AG08395 (cell line): Measurements from ENCODE around the gene LYPLAL1.
A peak's percentile ranks its signal among the peaks of the same experiment; 100 is the strongest.

Source experiments
- DNase-seq: peaks from one replicate; pipeline ENCODE4 v3.0.0; 2012; ENCODE audit warnings: mixed read lengths, low spot score

Gene LYPLAL1

DNA sequence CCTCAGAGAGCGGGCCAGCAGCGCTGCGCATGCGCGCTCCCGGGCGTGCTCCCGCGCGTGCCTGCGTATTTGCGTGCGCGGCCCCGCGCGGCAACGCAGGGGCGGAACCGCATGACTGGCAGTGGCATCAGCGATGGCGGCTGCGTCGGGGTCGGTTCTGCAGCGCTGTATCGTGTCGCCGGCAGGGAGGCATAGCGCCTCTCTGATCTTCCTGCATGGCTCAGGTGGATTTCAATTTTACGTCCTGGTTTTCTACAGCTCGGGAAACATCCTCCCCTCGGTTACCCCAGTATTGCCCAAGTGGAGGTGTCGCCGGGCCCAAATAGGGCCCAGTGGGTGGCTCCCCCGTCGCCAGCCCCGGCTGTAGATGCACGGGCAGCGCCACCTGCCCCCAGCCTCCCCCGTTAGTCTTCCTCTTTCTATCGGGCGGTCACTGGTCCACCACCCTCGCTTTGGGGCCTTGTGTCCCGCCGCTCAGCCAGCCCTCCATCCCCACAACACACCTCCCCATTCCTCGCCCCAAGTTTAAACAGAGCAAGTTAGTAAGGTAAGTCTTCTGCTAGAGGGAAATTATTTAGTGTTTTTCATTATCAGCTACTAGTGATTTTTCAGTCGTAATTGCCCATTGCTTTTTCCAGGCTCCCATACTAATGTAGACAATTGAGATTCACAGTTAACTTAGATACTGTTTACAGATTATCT is at the start of gene LYPLAL1:
LYPLAL1 (plus strand) TSS at position 121 of the 702 bp plus-strand sequence; CDS start at position 134, 13 bp downstream.
- peak; percentile 96 for DNase-seq

DNA sequence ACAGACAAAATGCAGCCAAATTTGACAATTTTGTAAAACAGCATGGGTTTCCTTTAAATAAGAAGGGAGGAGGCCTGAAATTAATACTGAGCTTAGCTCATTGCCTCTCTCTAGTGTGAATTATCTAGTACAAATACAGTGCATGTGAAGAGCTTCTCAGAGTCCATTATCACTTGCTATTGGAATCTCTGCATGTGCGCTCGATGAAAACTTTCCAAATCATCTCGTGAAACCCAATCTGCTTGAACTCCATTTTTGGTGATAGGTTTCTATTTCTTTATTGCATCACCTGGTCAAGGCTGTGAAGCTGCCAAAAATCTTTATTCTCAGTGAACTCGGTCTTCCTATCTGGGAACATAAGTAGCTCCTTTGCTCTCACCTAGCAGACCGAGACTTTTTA is 49.5 kb upstream of the LYPLAL1 start:
- no peak for DNase-seq

DNA sequence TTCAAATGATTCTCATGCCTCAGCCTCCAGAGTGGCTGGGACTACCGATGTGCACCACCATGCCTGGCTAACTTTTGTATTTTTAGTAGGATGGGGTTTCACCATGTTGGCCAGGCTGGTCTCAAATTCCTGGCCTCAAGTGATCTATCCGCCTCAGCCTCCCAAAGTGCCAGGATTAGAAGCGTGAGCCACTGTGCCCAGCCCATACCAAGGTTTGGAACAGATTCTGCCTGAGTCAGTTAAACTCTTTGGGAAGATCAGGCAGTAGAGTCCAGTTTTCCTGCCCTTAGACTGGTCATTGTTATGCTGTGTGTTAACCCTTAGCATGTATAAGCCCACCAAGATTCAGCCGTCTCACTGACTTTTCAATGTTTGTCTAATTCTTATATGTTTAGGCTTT is 48.3 kb upstream of the LYPLAL1 start:
- DNase-seq: no peak

DNA sequence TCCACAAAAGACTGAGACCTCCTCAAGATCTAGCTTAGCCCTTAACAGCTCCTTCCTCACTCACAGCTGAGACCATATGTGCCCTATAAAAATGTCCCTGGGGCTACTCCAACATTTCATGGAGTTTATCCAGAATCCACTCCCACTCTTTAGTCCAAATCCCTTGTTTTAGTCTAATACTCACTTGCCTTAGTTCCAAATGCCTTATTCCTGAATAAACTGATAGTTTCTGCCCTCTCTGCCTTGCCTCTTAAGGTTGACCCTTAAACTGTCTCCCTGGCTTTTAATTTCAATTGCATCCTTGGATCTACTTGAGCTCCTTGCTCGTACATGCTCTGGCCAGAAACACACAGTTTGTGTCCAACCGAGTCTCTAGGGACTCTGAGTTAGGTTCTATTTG is 47.3 kb upstream of the LYPLAL1 start:
- no peak for DNase-seq

DNA sequence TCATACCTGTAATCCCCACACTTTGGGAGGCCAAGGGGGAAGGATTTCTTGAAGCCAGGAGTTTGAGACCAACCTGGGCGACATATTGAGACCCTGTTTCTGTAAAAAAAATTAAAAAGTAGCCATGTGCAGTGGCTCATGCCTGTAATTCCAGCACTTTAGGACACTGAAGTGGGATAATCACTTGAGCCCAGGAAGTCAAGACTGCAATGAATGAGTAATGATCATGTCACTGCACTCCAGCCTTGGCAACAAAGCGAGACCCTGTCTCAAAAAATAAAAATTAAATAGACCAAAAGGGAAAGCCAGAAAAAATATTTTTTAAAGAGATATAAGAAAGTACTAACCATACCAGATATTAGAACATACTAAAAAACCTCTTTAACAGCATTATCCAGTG is 44.7 kb upstream of the LYPLAL1 start:
- no peak for DNase-seq

DNA sequence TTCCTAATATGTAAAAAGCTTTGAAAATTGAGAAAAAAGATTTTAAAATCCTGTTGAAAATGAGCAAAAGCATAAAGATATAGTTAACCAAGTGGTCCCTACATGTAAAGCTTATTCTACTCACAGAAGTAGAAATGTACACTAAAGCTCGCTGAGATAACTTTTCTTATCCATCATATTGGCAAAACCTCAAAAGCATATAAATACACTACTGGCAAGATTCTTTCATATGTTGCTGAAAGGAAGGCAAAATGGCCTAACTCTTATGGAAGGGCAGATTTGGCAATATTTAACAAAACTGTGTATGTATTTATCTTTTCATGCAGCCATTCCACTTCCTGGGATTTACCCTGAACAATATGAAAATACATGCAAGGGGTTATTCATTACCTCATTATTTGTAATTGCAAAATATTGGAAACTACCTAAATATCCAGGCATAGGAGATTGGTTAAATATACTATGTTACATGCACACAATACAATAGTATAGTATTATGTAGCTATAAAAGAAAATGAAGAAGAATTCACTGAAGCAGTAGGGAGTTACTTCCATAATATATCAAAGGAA is 43.2 kb upstream of the LYPLAL1 start:
- DNase-seq: no peak

DNA sequence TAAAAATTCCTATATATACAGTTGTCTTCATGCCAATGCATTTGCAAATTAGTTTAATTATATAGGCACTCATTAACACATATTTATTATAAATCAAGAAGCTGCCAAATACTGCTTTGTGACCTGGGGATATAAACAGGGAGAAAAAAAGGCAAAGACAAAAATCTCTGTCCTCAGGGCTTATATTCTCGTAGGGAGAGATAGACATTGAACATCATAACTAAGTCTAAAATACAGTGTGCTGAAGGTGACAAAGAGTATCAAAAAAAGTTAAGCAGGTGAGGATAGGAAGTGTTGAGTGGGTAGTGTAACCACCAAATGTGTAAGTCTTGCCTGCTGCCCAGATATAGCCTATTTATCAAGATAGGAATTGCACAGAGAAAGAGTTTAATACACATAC is 40.7 kb upstream of the LYPLAL1 start:
- DNase-seq: no peak

DNA sequence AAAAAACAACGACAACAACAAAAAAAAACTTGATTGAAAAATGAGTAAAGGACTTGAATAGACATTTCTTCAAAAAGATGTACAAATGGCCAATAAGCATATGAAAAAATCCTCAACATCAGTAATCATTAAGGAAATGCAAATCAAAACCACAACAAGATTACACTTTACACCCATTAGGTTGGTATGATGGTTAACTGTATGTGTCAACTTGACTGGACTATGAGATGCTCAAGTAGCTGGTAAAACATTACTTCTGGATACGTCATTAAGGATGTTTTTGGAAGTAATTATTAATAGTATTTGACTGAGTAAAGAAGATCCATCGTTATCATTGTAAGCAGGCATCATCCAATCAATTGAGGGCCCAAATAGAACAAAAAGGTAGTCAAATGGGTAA is 34.9 kb upstream of the LYPLAL1 start:
- no peak for DNase-seq

DNA sequence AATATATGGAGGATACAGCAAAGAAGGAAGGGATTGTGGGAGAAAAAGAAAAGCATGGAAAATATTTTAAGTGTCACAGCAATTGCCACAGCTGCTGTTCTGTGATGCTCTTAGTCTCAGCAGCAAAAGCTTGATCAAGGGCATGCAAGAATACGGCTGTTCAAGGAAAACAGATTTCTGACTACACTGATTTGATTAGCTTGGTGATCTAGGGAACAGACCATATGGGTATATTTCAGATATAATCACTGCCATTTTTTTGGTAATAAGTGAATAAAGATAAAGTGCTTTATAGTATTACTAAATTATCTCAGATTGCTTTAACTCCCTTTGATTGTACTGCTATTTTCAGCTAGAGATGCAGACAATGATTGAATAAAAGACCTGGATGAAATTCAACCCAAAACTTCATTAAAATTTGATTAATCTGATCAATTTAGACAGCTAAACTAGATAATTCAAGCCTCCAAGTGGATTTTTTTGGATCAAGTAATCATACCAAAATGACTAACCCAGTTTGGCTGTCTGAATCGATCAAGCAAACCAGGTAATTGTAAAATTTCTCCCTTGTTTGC is 33.3 kb upstream of the LYPLAL1 start:
- no peak for DNase-seq

DNA sequence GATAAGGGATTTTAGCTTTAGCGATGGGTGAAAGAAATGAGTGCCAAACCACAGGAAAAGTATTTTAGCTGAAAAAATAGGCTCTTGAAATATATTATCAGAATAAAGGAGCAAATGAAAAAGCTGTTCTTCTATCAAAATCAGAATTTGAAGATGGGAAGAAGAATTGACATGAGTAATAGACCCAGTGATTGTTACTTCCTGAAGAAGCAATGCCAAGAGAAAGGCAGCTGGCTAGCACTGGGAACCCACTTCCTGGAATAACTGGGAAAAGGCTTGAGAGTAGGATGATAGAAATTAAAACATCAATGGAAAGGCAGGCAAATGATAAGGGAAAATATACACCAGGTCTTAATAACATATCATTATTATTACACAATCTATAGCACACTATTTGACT is 29.9 kb upstream of the LYPLAL1 start:
- DNase-seq: no peak

DNA sequence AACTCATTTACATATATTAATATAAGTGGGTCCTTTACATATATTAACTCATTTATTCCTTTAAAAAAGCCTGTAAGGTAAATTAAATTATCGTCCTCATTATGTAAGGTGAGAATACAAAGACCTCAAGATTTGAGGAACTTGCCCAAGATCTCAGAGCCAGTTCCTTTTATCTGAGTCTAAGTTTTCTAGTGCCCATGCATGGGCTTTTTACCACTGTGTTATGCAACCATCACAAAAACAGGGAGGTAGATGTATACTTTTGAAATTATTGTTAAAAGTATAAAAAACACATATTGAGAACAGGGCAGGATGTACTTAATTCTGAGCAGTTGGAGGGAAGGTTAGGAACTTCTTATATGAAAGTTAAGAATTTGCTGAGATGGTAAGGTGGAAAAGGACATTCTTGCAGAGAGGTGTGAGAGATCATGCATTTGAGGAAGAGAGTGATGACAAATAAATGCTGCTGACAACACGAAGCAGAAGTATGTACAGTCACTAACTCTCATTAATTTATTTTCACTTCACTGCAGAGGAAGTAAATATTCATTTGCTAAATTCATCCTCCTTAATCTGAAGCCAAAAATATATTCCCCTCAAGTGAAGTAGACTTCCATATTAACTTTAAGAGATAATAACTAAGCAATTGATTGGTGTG is 28.9 kb upstream of the LYPLAL1 start:
- no peak for DNase-seq

DNA sequence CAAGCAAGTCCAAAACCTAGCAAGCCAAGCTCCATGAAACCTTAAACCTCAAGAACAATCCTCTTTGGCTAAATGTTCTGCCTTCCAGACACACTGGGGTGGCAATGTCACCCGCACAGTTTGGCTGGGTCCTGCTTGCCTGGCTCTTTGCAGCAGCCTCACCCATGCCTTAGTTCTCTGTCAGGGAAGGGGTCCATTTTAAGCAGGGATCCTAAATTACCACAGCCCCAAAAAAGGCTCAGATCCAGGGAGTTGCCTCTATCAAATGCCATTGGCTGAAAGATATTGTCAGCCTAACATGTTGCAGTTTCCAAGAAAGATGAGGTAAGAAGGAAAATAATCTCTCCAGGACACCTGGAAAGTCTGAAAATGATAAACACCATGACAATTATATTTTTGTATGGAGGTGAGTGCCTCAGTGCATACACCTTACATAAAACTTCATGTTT is 26.1 kb upstream of the LYPLAL1 start:
- no peak for DNase-seq

DNA sequence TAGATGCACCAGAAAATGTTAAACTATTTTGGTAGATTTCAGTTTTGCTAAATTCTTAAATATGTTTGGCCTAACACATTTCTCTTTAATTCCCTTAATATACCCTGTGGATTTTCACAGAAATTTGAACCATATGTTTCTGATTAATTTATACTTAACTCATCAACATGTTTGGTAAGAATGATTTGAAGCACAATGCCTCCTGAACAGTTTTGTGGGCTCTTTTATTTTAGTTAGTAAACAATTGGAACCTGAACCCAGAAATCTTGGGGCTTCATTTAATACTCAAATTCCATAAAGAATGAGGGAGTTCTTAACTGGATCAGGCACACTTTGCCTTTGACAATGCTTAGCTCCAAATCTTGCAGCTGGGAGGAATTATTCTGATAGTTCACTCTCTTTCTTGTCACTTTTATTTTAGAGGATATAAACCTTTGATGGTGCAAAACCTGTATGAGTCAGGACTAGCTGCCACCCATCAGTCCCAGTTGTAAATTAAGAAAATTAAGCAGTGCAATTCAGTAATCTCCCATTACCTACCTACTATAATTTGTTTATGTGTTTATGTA is 24.6 kb upstream of the LYPLAL1 start:
- no peak for DNase-seq

DNA sequence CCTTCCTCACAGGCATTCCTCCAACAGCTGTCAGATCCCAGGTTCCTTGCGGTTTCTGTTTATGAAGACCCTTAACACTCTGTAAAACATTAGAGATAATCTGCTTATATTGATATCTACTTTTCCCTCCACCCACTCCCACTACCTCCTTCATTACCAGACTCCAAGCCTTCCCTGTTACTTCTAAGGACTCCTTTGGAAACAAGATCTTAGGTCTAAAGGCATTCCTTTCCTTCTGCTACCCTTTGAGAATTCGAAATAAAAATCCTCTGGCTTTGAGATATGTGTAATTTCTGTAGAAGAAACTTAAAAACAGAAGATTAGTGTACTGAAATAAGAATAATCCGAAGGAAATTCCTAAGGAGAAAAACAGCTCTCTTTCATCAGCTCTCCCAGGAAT is 23.7 kb upstream of the LYPLAL1 start:
- DNase-seq: no peak

DNA sequence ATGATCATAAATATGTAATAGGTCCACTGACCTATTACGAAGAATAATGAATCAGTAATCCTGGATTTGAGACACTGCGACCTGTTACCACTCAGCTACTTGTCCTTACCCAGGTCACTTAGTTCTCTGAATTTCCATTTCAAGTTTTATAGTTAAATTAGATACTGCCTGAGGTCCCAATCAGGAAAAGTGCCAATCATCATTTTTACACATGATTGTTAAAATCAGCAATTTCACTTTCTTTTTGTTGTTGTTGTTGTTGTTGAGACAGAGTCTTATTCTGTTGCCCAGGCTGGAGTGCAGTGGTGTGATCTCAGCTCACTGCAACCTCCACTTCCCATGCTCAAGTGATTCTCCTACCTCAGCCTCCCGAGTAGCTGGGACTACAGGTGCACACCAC is 22.8 kb upstream of the LYPLAL1 start:
- no peak for DNase-seq

DNA sequence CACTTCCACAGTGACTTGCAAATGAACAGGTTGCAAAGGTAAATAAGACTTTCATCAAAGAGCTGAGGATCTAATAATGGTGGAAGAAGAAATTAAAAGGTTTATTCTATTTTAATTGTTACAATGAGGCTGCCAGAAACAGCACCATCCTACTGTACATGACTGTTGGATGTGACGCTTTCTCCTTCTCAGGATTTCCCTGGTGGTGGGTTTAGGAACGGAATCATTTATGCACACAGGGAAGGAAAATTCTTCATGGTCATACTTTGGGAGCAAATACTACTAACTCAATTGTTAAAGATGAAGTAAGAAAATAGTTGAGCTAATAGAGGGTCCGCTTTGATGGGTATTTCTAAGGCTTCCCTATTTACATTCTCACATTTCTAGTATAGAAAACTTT is 22.2 kb upstream of the LYPLAL1 start:
- no peak for DNase-seq

DNA sequence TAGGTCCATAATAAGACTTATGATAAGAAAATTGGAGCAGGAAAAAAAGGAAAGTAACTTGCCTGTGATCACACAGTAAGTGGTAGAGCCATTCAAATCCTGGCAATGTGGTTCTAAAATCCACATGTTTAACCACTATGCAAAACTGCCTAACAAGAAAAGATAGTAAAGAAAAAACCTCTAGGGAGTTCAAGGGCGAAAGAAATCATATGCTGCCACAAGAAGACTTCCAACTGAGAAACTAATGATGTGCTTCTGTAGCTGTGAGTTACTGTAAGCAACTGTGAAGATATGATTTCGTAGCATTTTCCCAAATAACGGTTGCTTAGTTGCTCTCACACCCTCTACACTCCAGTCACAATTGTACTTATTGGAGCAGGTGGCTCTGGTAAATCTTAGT is 20.9 kb upstream of the LYPLAL1 start:
- DNase-seq: no peak

DNA sequence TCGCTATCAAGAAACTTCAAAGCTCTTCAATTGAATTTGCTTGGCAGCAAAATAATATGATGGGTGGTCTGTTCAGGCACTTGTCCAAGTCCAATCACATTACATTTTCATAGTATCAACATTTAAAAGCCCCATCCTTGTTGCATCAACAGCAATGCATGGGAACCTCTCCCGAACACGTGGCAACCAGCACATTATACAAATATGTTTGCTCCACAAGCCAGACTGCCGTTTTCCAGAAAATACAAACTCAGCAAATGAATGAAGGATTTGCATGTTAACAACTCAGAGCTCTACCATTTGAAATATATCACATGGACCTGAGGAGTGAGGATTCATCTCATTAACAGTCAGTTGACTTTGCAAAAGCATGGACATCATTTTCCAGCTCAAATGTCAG is 20.0 kb upstream of the LYPLAL1 start:
- no peak for DNase-seq

DNA sequence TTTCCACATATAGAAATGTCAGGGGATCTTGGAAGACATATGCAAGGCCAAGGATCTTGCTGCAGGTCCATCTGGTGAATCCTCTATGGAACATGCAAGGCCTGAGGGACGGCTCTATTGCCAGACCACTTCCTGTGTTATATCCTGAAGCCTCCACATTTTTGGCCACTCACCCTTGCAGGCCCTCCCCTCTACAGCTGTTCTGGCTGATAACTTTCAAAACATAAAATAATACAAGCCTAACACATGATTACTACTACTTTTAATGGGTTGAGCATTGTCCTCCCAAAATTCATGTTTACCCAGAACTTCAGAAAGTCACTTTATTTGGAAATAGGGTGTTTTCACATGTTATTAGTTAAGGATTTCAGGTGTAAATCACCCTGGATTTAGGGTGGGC is 18.5 kb upstream of the LYPLAL1 start:
- no peak for DNase-seq

DNA sequence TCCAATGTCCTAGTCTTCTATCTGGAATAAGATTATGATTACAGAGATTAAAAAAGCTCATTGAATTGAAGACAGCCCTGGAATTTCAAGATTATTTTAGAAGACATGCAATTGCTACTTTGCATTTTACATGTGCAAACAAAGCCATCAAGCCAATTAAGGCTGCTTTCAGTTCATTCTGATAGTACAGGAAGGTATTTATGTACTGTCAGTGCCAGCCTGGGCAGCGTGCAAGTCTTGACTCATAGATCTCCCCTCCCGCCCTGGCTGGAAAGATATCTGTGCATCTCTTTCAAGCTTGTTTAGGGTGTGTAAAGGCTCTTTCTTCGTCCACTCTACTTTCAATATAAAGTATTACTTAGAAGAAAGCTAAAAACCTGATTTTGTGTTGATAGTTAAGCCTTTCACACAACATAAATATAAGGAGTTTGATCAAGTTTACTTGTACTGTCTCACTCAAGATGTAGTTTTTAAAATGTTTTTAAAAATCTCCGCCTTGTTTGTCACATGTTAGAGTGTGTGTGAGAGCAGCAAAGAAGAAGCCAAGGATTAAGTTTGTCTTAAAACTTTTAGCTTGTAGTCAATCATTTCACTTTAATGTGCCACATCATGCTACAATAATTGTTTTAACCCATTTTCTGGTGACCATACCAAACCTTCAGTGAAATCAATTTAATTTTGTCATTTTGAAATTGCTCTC is 13.6 kb upstream of the LYPLAL1 start:
- no peak for DNase-seq

DNA sequence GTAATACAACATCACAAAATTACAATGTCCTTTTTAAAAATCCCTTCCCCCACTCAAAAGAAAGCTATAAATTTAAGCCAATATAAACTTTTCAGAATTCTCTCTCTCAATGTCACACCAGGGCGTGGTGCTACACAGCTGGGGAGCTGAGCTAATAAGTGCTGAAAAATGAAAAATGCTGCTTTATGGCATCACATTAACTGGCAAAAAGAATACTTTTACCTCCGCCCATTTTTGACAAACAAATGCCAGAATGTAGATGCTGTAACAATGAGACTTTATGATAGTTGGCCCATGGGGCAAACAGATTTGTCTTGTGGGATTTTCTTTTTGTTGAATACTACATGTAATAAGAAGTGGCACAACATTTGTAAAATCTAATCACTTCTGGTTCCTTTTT is 12.7 kb upstream of the LYPLAL1 start:
- DNase-seq: no peak

DNA sequence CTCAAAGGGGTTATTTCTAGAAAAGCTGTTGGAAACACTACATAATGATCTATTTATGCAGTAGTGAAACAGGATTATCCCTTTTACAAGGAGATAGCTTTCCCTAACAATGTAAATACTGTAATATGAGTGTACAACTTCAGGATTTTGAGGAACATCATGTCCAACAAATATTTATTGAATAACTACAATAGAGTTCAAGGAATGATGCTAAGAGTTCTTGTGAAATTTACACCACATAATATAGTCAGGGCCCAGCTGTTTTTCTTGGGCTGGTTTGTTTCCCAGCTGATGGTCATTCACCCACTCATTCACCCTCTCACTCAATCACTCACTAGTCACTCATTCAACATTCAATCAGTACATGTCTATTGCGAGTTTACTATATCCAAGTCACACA is 12.3 kb upstream of the LYPLAL1 start:
- no peak for DNase-seq
